ENCODE measurements around the gene ADAMTS15.

ADAMTS15 gene

DNA sequence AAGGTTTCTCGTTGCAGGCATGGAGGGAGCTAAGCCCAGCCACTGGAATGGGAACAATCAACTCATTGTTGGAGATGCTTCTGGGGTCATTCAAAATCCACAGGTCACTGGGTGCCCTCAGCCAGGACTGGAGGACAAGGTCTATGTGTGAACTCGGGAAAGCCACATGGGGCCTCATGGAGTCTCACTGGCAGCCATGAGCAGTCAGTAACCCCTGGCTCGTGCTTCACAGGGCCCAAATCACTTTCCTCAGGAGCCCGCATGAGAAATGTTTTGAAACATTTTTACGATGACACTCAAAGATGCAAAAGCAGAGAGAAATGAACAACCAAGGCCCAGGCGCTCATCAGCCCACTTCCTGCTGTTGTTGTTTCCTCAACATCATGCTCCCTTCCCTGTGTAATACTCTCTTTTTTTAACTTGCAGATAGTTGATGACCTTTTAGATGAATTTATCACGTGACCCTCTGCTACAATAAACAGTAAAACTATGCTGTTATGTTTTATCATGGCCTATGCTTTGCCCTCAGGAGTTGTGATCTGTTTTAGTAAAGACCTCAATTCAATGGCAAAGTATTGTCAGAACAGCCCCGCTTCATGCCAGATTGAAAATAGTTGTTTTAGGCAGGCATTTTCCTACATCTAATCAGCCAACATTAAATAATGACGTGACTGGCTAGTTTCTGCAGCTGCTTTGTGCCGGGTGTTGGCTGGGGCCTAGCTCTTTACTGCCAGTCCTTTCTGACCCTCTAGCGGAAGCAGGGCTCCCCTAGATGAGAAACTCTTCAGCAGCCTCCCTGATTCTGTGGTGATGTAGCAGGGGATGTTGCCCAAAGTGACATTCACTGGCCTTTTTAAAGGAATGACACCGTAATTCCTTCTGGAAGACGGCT lies 39.7 kb downstream of the ADAMTS15 start:
- TF ChIP-seq, protein P1, sequence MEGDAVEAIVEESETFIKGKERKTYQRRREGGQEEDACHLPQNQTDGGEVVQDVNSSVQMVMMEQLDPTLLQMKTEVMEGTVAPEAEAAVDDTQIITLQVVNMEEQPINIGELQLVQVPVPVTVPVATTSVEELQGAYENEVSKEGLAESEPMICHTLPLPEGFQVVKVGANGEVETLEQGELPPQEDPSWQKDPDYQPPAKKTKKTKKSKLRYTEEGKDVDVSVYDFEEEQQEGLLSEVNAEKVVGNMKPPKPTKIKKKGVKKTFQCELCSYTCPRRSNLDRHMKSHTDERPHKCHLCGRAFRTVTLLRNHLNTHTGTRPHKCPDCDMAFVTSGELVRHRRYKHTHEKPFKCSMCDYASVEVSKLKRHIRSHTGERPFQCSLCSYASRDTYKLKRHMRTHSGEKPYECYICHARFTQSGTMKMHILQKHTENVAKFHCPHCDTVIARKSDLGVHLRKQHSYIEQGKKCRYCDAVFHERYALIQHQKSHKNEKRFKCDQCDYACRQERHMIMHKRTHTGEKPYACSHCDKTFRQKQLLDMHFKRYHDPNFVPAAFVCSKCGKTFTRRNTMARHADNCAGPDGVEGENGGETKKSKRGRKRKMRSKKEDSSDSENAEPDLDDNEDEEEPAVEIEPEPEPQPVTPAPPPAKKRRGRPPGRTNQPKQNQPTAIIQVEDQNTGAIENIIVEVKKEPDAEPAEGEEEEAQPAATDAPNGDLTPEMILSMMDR (IDR thresholded peaks at IDR 0.05; ENCODE audit: borderline replicate concordance, insufficient read depth, low read depth, low read length), result no peak
- H3K4me3 ChIP-seq (ENCODE audit: low read depth, low read length), result no peak overlapping the region

DNA sequence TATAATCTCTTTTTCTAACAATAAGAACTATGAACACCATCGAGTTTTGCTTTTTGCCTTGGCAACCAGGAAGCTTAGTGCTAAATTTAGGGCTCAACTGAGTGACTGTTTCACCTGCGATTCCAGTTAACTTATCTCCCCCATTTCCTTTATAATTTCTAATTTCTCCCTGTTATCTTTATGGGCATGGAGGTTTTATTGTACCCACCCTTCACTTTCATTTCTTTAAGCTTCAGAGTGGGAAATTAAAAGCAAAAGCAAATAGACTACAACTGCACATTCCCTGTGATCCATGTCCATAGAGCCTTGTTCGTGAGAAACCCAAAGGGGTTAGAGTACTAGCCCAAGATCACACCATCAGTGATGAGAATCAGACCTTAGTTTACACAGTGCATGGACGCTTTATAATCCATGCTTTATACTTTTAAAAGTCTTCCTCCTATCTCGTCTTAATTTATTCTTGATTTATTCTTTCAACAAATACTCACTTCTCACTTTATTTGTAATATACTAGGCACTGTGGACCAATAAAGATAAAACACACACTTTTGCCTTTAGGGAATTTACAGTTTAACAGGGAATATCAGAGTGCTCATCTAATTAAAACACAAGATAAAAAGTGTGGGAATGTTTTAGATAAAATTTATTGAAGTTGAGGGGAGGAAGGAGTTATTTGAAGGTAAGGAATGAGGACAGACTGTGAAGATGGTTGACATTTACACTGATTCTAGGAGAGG lies 40.6 kb downstream of the ADAMTS15 start:
- H3K4me3 ChIP-seq (ENCODE audit: low read depth, low read length), result no peak overlapping the region
- TF ChIP-seq, protein P1 (IDR thresholded peaks at IDR 0.05; ENCODE audit: borderline replicate concordance, insufficient read depth, low read depth, low read length), result no peak

DNA sequence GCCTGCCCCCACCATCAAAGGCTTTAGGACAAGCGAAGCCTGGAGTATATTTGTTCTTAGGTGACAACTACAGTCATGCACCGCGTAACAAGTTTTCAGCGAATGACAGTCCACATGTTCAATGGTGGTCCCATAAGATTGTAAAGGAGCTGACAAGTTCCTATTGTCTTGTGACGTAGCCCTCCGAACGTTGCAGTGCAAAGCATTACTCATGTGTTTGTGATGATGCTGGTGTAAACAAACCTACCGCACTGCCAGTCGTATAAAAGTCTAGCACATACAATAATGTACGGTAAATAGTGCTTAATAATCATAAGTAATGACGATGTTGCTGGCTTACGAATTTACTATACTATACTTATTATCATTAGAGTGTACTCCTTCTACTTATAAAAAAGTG lies 41.3 kb downstream of the ADAMTS15 start:
- no peak overlapping the region for H3K4me3 ChIP-seq (ENCODE audit: low read depth, low read length)
- TF ChIP-seq, protein P1 (IDR thresholded peaks at IDR 0.05; ENCODE audit: borderline replicate concordance, insufficient read depth, low read depth, low read length), result no peak

DNA sequence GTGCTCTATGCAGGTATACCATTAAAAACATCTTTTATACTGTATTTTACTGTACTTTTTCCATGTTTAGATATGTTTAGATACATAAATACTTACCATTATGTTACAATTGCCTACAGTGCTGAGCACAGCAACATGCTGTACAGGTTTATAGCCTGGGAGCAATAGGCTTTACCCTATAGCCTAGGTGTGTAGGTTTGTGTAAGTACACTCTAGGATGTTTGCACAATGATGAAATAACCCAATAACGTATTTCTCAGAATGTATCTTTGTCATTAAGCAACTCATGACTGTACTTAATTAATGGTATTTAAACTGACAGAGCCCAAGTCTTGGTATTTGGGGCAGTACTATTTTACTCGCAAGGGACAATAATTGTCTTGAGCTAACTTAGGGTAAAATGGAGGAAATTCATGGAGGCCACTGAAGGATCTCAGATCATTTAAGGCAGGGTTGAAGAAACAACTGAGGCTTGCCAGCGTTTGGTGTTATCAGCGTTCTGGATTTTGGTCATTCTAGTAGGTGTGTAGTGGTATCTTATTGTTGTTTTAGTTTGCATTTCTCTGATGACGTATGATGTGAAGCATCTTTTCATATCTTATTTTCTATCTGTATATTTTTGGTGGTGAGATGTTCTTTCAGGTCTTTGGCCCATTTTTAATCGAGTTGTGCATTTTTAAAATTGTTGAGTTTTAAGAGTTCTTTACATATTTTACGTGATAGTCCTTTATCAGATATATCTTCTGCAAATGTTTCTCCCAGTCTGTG lies 42.4 kb downstream of the ADAMTS15 start:
- TF ChIP-seq, protein P1 (IDR thresholded peaks at IDR 0.05; ENCODE audit: borderline replicate concordance, insufficient read depth, low read depth, low read length), result no peak

DNA sequence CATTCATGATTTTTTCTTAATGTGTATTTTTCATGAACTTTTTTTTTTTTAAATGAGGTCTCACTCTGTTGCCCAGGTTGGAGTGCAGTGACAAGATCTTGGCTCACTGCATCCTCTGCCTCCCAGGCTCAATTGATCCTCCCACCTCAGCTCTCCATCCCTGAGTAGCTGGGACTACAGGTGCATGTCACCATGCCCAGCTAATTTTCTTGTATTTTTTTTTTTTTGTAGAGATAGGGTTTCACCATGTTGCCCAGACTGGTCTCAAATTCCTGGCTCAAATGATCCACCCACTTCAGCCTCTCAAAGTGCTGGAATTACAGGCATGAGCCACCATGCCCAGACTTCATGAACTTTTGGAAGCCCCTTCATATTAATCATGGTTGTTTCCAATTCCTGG lies 49.7 kb downstream of the ADAMTS15 start:
- TF ChIP-seq, protein P1 (IDR thresholded peaks at IDR 0.05; ENCODE audit: borderline replicate concordance, insufficient read depth, low read depth, low read length), result no peak
- H3K4me3 ChIP-seq (ENCODE audit: low read depth, low read length), result no peak overlapping the region

More for the DNA sequence above, 42.4 kb downstream of the ADAMTS15 start:
- no peak overlapping the region for H3K4me3 ChIP-seq (ENCODE audit: low read depth, low read length)

DNA sequence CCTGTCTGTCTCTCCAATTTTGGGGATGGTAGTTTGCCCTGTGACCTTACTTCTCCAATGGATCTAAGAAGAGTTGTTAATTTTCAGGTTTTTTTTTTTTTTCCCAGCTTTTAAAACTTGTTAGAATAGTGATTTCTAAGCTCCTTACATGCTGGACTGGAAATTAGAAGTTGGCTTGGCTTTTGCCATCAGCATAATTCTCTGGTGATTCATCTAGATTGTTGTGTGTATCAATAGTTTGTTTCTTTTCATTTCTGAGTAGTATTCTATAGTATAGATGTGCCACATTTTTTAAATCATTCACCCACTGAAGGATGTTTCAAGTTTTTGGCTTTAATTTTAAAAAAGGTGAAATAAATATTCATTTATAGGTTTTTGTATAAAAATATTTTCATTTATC lies 51.4 kb downstream of the ADAMTS15 start:
- TF ChIP-seq, protein P1 (IDR thresholded peaks at IDR 0.05; ENCODE audit: borderline replicate concordance, insufficient read depth, low read depth, low read length), result no peak
- H3K4me3 ChIP-seq (ENCODE audit: low read depth, low read length), result no peak overlapping the region
